ENCODE results near the gene RUNX3. TPM values are rescaled to one million over a fixed set of nuclear protein-coding genes. Genes with fewer than 3 reads are reported as not detected.

Gene RUNX3
- polyA plus RNA-seq, 1 experiment: not detected

DNA sequence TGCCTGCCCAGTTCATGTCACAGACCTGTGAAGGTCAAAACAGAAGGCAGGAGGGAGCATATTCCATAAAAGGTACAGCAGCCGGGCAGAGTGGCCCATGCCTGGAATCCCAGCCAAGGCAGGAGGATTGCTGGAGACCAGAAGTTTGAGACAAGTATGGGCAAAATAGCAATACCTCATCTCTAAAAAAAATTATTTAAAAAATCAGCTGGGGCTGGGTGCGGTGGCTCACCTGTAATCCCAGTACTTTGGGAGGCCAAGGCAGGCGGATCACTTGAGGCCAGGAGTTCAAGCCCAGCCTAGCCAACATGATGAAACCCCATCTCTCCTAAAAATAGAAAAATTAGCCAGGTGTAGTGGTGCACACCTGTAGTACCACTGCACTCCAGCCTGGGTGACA, 64.5 kb downstream of the RUNX3 start:
- ChIA-PET POLR2A (no interaction called here), CTCF (no interaction called here)
- TF ChIP-seq, protein P1, sequence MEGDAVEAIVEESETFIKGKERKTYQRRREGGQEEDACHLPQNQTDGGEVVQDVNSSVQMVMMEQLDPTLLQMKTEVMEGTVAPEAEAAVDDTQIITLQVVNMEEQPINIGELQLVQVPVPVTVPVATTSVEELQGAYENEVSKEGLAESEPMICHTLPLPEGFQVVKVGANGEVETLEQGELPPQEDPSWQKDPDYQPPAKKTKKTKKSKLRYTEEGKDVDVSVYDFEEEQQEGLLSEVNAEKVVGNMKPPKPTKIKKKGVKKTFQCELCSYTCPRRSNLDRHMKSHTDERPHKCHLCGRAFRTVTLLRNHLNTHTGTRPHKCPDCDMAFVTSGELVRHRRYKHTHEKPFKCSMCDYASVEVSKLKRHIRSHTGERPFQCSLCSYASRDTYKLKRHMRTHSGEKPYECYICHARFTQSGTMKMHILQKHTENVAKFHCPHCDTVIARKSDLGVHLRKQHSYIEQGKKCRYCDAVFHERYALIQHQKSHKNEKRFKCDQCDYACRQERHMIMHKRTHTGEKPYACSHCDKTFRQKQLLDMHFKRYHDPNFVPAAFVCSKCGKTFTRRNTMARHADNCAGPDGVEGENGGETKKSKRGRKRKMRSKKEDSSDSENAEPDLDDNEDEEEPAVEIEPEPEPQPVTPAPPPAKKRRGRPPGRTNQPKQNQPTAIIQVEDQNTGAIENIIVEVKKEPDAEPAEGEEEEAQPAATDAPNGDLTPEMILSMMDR (IDR thresholded peaks at IDR 0.05; ENCODE audit: low read depth, low read length): no peak
- Histone ChIP-seq H3K4me3 (ENCODE audit: low read depth, low read length) (no peak overlapping the region), H3K27me3 (ENCODE audit: control insufficient read depth, insufficient read depth, low read length) (peaks cover 32% of the 10 kb centered on the region), H3K27ac (ENCODE audit: low read depth, low read length) (no peak overlapping the region), H3K9me3 (ENCODE audit: control insufficient read depth, insufficient read depth, low read length) (no peaks in the 10 kb centered on the region)
- DNase-seq (ENCODE audit: low read depth, low spot score): no peak

GRCh38 chr1:24865168-24865567, 64.9 kb downstream of the RUNX3 start:
- no peak overlapping the region for H3K4me3 ChIP-seq (ENCODE audit: low read depth, low read length)
- POLR2A ChIA-PET: no interaction called here
- H3K9me3 ChIP-seq (ENCODE audit: control insufficient read depth, insufficient read depth, low read length): no peaks in the 10 kb centered on the region
- no peak overlapping the region for H3K27ac ChIP-seq (ENCODE audit: low read depth, low read length)
- TF ChIP-seq, protein P1 (IDR thresholded peaks at IDR 0.05; ENCODE audit: low read depth, low read length): no peak
- H3K27me3 ChIP-seq (ENCODE audit: control insufficient read depth, insufficient read depth, low read length): peaks cover 32% of the 10 kb centered on the region
- CTCF ChIA-PET: no interaction called here
- no peak for DNase-seq (ENCODE audit: low read depth, low spot score)

DNA sequence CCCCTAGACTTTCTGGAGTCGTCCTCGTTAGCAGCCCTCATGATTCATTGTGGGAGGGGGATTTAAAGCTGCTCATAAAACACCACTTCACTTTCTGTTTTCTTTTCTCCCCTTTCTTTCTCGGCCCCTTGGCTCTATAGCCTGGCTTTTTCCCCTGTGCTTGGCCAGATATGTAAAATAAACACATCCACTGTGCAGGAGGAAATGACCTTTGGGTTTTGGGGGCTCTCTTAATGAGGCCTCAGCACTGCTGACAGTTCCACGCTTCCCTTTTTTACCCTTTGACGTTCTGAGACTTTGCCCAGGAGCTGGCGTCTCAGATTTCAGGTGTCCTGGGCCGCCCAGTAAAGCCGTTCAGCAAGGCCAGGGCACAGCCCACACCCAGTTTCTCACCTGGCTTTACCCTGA, 65.7 kb downstream of the RUNX3 start:
- TF ChIP-seq, protein P1 (IDR thresholded peaks at IDR 0.05; ENCODE audit: low read depth, low read length): no peak
- no peaks in the 10 kb centered on the region for H3K9me3 ChIP-seq (ENCODE audit: control insufficient read depth, insufficient read depth, low read length)
- POLR2A ChIA-PET: no interaction called here
- no peak for DNase-seq (ENCODE audit: low read depth, low spot score)
- H3K27ac ChIP-seq (ENCODE audit: low read depth, low read length): no peak overlapping the region
- peaks cover 32% of the 10 kb centered on the region for H3K27me3 ChIP-seq (ENCODE audit: control insufficient read depth, insufficient read depth, low read length)
- H3K4me3 ChIP-seq (ENCODE audit: low read depth, low read length): no peak overlapping the region
- CTCF ChIA-PET: no interaction called here

- Histone ChIP-seq H3K27ac (ENCODE audit: low read depth, low read length) (no peak overlapping the region), H3K9me3 (ENCODE audit: control insufficient read depth, insufficient read depth, low read length) (no peaks in the 10 kb centered on the region), H3K4me3 (ENCODE audit: low read depth, low read length) (no peak overlapping the region), H3K27me3 (ENCODE audit: control insufficient read depth, insufficient read depth, low read length) (peaks cover 27% of the 10 kb centered on the region)
- TF ChIP-seq, protein P1 (IDR thresholded peaks at IDR 0.05; ENCODE audit: low read depth, low read length): no peak
- POLR2A ChIA-PET: no interaction called here
- DNase-seq (ENCODE audit: low read depth, low spot score): no peak
- CTCF ChIA-PET: interaction anchor here (1.1 to 1.9 kb wide), 2 partner anchors 15 to 175 kb away, joined by 3 to 5 read pairs; no protein-coding TSS in a partner anchor
Observed at GRCh38 chr1:24862775-24863483, 67.1 kb downstream of the RUNX3 start.

DNA sequence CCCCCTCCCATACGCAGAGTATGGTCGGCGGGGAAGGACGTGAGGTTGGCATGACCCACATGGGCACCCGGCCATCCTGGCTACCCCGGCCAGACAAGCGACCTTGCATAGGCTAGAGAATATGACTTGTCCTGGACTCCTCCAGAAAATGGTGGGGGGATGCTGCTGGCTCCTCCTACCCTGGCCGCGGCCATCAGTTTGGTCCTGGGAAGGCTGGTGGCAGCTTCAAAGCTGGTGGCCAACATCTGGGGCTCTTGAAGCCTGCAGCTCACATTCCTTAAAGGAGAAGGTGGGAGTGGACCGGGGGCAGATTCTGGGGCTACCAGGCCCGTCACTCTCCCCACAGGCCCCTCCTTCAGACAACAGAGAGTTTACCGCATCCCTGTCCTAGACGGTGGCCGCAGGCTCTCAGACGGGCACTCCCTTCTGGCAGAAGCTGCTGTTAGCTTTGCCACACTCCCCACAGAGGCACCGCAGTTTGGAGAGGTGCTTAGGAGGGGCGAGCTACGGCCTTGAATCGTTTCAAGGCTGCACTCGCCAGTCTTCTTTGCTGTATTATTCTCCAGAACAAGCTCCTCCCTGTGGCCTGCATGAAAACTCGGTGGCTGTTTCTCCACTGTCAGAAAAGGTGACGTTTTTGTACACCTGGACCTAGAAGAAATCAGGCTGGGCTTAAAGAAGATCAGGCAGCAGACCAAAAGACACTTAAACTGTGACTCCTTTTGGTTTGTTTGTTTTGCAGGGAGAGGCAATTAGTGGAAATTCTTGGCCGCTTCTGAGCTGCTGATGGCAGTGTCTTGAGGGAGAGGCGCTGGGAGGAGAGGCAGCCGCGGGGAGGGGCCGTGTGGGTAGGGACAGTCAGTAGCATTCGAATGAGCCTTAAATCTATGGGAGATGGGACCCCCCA, 68.0 kb downstream of the RUNX3 start:
- ChIA-PET CTCF (interaction anchor here (0.6 to 1.9 kb wide), 3 partner anchors 11 to 174 kb away, joined by 3 to 5 read pairs (median 3); no protein-coding TSS in a partner anchor), POLR2A (no interaction called here)
- TF ChIP-seq, protein P1 (IDR thresholded peaks at IDR 0.05; ENCODE audit: low read depth, low read length): peak; percentile 34
- H3K4me3 ChIP-seq (ENCODE audit: low read depth, low read length): no peak overlapping the region
- no peak for DNase-seq (ENCODE audit: low read depth, low spot score)
- H3K27me3 ChIP-seq (ENCODE audit: control insufficient read depth, insufficient read depth, low read length): peaks cover 23% of the 10 kb centered on the region
- H3K9me3 ChIP-seq (ENCODE audit: control insufficient read depth, insufficient read depth, low read length): no peaks in the 10 kb centered on the region
- no peak overlapping the region for H3K27ac ChIP-seq (ENCODE audit: low read depth, low read length)
